Measurements from ENCODE around the gene PTPRCAP.

GRCh38 chr11:67463186-67463585 is 25.7 kb upstream of the PTPRCAP start:
- TF ChIP-seq, protein P1, sequence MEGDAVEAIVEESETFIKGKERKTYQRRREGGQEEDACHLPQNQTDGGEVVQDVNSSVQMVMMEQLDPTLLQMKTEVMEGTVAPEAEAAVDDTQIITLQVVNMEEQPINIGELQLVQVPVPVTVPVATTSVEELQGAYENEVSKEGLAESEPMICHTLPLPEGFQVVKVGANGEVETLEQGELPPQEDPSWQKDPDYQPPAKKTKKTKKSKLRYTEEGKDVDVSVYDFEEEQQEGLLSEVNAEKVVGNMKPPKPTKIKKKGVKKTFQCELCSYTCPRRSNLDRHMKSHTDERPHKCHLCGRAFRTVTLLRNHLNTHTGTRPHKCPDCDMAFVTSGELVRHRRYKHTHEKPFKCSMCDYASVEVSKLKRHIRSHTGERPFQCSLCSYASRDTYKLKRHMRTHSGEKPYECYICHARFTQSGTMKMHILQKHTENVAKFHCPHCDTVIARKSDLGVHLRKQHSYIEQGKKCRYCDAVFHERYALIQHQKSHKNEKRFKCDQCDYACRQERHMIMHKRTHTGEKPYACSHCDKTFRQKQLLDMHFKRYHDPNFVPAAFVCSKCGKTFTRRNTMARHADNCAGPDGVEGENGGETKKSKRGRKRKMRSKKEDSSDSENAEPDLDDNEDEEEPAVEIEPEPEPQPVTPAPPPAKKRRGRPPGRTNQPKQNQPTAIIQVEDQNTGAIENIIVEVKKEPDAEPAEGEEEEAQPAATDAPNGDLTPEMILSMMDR (IDR thresholded peaks at IDR 0.05): no peak
- no peak for TF ChIP-seq POLR2A (IDR thresholded peaks at IDR 0.05)
